HG03342 (cell line): ENCODE data around the gene PRICKLE1.
"Not testable (repeated sequence)": the region's sequence is repeated elsewhere in the genome, so short reads cannot be mapped to it uniquely, and the experiment has no call there.

Experiments
- ATAC-seq: cut with Tn5 transposase; IDR thresholded peaks from one replicate; pipeline ENCODE4 v1.9.1; 2021; ENCODE audit warnings: mild to moderate bottlenecking, moderate library complexity; ENCODE audit not compliant: unreplicated experiment

PRICKLE1 gene

DNA sequence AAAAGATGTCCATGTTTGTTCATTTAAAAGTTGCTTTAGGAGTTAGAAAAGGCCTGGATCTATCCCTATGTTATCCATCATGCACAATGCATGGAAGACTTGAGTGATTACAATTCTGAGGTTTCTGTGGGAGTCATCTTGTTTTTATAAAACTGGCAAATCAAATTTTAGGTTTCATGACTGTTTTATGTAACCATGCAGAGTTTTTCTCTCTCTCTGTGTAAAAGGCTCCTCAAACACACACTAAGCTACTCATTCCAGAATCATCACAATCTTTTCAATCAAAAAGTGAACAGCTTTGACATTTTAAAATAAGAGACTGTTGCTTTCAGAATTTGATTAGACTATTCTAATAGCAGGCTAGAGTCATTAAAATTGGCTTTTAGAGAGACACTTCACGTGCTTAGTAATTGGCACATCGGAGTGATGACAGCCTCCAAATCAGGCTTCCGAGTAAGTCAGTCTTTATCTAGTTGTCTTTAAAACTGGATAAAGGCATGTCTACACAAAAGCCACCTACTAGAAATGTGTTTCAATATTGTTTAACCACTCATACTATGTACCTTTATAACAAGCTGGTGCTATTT, 31.9 kb downstream of the PRICKLE1 start:
- ATAC-seq, result no peak

DNA sequence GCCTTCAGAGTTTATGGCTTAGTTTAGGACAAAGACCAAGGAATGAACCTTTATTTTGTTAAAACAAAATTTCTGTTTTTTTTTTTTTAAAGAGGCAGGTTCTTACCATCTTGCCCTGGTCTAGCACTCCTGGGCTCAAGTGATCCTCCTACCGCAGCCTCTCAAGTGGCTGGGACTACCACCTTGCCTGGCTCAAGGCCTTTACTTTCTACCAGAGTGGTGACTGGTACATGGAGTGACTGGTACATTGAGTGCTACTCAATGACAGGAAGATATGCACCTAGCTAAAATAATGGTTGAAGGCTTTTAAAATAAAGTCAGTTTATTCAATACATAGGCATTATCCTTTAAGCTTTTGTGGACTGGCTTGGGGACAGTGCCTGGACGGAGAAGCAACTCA, 32.6 kb downstream of the PRICKLE1 start:
- no peak for ATAC-seq

DNA sequence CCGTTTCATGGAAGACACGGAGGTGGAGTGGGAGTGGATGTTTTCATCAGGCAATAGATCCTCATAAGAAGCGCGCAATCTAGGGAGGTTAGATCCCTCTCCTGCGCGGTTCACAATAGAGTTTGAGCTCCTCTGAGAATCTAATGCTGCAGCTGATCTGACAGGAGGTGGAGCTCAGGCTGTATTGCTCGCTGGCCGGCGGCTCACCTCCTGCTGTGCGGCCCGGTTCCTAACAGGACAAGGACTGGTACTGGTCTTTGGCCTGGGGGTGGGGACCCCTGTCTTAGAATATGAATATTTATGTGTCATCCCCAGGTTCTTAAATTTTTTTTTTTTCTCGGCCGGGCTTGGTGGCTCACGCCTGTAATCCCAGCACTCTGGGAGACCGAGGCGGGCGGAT, 36.7 kb downstream of the PRICKLE1 start:
- ATAC-seq, result no peak

DNA sequence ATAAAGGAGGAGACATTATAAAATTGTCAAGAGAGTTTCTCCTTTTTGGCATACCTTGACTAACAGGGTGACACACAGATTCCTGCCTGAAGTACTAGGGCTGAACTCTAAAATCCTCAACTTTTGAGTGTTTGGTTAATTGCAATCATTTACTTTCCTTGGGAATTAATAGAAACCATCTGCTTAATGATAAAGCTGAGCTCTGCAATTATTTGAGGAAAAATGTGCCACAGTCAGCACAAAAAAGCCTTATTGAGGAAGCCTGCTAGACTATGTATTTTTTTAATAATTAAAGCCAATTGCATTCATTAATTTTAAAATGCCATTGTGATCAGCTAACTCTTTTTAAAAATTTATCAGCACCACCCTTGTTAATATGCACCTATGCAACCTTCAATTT, 38.7 kb downstream of the PRICKLE1 start:
- no peak for ATAC-seq

DNA sequence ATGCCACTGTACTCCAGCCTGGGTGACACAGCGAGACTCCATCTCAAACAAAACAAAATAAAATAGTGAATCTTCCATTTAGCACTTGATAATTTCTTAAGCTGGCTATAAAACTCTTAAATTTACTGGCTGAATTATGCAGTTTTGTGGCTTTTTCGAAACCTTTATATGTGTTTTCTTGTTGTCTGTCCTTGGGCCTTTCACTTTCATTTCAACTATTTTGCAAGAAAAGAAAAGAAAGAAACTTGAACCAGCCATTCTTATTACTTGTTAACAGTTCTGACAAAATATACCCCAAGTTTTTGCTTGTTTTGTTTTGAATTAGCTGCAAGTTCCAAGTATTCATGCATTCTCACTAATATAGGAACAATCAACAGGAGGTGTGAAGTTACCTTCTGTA, 42.8 kb downstream of the PRICKLE1 start:
- ATAC-seq, result no peak

DNA sequence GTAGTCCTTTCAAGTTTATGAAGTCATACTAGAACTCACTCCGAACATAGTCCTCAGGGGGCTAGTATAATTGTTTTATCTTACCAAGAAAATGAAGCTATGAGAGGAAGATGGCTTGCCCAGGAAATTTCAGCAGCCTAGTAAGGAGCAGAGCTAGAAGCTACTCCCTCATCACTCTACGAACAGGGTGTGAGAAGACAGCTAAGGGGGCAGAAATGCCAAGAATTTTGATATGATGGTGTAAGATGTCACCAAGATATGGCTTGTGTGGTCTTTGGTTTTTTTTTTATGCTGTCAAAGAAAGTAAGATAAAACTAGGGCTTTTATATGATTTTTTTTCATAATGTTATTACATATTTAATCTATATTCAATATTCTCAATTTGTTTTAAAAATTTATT, 47.6 kb downstream of the PRICKLE1 start:
- ATAC-seq, result no peak

DNA sequence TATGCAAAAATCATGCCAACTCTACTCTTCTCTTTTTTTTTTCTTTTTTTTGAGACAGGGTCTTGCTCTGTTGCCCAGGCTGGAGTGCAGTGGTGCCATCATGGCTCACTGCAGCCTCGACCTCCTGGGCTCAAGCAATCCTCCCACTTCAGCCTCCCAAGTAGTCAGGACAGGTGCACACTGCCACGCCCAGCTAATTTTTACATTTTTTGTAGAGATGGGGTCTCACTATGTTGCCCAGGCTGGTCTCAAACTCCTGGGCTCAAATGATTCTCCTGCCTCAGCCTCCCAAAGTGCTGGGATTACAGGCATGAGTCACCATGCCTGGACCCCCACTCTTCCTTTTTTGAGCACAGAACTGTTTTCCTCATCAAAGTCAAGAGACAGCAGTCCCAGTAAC, 48.2 kb downstream of the PRICKLE1 start:
- ATAC-seq, result not testable (repeated sequence)

DNA sequence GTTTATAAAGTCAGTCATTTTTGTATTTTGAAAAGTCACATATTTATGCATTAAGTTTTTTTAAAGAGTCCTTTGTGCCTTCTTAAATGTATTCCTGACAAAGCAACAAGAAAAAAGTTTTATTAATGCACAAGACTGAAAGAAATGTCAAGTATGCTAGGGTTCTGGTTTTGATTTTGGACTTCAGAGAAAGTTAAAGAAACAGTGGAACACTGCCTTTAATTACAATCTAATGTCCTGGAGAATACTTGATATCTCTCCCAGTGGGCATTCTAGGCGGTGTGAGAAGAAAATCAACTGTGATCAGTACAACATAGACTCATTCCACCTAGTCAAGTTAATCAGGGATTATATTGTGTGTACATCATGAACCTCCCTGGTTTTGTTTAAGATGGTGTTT, 49.9 kb downstream of the PRICKLE1 start:
- no peak for ATAC-seq

DNA sequence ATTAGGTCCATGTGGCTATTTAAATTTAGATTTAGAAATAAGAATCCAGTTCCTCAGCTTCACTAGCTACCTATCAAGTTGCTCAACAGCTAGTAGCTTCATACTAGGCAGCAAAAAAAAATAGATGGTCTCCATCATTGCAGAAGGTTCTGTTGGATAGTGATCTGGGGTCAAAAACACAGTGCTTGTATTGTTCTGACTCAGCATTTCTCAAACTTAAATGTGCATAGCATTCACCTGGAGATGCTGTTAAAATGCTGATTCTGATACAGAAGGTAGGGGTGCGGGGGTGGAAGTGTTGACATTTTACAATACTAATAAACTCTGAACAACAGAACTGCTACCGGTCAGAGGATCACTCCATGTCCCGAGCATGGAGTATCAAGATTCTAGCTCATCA, 51.3 kb downstream of the PRICKLE1 start:
- ATAC-seq, result no peak

DNA sequence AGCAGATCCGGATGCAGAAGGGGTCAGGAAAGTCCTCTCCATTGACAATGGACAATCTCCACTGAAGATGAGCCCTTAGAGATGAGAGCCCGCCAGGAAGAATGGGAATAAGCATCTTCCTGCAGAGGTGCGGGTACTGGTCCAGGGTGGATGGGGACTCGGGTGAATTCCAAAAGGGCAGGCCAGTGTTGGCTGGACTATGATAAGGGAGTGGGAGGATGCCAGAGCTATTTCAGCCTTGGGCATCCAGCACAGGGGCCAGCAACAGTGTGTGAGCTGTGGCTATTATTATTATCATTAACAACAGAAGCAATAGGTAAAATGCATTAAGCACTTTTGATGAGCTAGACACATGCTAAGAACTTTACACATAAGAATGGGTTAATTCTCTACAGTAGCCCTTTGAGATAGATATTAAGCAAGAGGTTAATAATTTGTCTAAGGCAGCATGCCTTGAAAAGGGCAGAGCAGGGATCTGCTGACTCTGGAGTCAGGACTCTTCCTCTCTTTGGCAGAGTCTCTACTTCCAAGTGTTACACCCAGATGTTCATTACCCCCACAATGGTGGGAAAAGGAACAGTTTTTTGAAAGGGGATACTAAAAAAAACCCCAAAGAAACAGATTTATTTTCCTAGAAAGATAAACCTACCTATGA, 55.2 kb downstream of the PRICKLE1 start:
- ATAC-seq, result no peak

DNA sequence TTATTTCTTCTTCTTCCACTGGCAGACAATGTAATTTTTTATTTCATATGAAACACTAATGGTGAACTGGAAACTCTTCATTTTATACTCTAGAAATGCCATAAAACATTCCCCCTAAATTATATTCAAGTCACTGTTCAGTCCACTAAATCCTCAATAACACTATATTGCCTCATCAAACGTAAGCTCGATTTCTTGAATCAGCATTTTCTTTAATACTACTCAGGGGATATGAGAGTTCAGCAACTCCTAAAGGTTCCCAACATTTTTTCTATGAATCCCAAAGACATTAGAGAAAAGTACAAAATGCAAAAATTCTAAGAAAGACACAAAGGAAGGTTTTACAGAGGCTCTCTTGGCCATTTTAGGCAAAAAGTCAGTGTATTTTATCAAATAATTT, 59.3 kb downstream of the PRICKLE1 start:
- no peak for ATAC-seq

DNA sequence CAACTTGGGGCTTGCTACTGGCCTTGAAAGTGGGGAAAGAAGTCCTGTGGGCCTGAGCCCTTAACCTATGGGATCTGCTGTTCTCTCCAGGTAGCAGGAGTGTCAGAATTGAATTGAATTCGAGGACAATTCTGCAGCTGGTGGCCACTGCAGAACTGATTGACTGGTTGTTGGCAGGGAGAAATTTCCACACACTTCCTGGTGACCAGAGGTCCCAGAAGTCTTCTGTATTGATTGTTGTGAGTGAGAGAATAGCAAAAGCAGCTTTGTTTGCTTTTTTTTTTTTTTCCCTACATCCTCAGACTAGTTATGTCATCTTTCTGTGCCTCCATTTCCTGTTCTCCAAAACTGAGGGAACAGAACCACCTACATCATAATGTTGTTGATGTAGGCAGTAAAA, 64.1 kb downstream of the PRICKLE1 start:
- ATAC-seq, result no peak

DNA sequence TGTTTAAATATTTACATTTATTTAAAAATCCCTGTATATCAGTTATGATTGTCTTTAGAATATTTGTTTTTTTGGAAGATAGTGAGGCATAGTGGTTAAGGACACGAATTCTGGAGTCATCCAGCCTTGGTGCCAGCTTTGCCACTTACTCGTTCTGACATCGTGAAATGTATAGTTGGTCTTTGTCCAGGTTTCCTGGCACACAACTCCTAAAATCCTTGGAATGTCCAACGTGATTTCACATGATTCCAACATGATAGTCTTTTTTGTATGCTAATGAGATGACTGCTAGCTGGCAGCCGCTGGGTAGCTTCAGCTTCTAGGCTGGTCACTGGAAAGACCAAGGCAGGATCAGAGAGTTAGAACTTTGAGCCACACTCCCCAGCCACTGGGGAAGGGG, 64.8 kb downstream of the PRICKLE1 start:
- ATAC-seq, result no peak

DNA sequence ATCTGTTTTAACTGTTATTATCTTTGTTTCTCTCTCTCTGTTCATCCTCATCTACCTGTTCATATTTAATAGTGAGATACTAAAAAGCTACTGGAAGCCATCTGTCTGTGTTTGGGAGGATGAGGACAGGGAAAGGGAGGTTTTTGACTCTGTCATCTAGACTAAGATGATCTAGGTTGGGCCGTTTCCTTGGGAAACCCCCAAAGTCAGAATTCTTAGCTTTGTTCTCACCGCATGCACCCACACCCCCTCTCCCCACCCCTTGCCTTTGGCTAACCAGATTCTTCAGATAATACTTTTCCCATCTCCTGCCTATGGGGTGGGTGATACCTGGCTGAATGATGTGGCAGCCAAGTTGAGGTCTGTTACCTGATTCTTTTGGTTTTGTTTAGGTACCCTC, 73.0 kb downstream of the PRICKLE1 start:
- no peak for ATAC-seq

DNA sequence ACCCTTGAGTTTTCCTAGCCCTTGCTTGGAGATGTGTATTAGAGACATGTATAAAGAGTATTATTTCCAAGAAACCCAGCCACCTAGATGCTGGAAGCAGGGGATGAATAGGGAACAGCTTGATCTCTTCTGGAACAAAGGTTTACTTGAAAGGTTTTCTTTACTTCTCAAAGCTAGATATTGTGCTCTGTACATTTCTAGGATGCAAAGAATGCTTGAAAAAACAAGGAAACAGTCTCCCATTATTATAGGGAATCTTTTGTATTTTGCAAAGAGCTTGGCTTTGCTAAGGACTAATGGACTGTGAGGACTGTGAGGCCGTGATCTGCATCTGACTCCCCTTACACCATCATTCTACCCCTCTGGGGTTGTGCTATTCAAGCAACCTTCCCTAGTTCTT, 77.9 kb downstream of the PRICKLE1 start:
- ATAC-seq, result no peak

DNA sequence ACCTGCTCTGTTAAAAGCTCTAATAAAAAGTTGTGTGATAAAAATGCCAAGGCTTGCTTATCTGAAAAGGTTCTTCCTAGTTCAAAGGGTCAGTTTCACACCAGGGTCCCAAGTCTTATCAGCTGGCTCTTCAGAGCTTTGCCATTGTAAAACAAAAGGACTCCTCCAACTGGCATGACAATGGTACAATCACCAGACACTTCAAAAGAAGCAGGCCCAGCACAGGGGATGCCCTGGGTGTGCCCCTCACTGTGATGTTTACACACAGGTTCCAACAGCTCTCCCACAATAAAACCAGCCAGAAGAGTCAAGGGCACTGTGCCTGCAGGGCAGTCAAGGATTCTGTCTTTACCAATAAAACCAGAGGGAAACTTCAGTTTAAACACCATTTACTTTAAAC, 78.7 kb downstream of the PRICKLE1 start:
- no peak for ATAC-seq

DNA sequence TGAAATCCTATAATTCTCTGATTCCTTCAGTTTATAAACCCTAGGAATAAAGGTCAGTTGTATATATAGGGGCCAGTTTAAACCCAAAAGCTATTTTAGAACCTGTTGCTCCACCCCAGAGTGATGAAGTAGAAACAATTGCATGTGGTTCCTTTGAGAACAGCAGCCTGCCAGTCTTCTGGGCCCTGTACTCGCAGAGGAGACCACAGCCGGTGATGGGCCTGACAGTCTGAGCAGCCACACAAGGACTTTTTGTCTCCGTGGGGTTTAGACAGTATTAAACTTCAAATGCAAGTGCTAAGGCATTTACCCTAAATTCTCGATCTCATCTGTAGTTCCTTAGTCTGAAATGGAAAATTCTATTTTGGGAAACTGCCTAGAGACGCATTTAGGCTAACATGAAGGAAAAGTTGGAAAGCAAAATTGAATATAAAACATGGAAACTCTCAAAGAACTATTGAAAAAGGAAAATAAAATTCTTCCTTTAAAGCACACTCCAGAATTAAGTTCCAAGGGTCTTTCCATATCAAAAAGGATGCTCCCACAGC, 80.6 kb downstream of the PRICKLE1 start:
- ATAC-seq, result no peak

DNA sequence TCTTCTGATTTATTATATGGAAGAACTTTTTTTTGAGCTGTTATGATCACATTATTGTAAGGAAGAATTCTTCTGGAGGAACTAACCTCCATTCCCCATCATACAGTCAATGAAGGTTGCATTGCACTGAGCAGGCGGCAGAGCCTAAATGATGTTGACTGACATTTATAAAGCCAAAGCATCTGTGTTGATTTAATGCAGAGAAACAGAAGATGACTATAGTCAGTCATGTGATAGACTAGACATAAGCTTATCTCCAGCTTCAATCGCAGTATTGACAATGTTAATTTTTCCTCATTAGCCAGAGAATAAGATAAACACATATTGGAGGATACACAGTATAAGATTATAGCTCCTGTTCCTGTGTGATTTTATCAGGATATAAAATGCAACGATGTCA, 82.0 kb downstream of the PRICKLE1 start:
- no peak for ATAC-seq

DNA sequence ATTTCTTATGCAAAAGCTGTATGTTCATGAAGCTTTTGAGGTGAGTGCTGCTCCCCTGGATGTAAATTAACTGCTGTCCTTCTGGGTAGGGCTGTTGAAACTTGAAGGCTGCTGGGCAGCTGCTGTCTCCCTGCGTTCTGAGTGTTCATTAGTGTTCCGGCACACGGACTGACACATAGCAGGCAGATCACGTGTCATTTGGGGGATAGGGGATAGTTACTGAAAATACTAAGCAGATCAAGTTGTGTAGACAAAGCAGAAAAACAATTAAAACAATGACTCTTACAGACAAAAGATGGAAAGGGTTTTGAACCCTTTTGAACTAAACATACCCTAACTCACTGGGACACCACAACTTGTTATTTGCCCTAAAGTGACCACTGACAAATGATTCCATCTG, 82.5 kb downstream of the PRICKLE1 start:
- ATAC-seq, result no peak

DNA sequence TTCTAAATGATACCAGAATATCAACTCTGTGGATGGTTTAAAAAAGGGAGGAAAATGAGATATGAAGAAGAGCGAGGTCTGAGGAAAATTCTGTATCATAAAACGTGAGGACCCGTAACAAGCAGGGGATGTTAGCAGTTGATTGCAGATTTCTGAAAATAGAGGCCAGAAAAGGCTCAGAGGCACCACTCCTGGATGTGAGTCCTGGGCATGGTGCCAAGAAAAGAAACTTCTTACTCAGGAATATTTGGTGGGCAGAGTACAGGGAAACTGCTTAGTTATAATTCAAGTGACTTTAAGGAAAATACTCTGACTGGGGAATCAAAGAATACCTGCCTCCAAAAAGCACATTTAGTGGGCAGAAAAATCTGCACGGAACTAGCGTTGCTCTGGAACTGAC, 85.5 kb downstream of the PRICKLE1 start:
- no peak for ATAC-seq

DNA sequence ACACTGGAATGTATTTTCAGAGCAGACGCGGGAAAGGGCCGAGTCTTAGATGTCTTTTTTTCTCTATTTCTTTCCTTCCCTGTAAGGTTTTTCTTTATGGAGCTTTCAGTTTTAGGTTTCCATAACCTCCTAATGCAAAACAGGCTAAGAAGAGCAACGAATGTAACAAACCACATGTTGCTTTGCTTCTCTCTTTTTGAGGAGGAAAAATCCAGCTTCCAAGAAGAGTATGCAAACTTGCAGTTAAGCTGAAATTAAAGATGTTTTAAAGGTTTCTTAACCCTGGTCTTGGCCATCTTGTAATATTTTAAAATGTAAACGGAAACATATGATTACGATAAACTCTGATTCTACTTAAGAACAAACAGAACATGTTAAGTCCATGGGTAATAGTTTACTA, 86.9 kb downstream of the PRICKLE1 start:
- no peak for ATAC-seq

DNA sequence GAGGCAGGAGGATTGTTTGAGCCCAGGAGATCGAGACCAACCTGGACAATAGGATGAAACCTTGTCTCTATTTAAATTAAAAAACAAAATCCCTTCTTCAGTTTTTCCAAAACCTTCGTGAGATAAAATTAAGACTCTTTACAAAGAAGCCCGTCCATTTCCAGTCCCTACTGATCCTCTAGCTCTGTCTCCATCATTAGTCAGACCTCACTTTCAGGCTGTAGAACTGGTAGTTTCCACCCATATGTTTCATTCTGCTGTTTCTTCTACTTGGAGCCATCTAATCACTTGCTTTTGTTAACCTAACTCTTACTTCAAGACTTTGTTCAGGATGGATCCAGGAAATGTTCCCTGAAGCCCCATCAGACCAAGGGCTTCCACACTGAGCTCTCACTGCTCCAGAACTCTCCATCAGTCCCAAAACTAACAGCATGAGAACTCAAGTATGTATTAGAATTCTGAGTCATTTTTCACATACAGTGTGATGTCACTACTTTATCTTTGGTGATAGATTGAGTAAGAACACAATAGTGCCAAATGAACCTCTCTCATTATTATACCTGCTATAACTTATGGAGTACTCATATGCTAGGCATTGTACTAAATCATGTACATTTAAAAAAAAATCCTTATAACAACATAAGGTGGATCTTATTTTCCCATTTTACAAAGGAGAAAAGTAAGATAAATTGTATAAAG, 90.8 kb downstream of the PRICKLE1 start:
- ATAC-seq, result no peak
